Esophagus squamous epithelium (tissue), 5 donors: ENCODE data around the gene TMEM74B. TPM values are rescaled to one million over a fixed set of nuclear protein-coding genes. Genes with fewer than 3 reads are reported as not detected.

ENCODE experiments used
- DNase-seq: peaks from one replicate; lab custom pipeline; 2025; lab: John Stamatoyannopoulos, UW
- H3K27ac ChIP-seq, 4 donors: fragments of 200-600 bp; sonication (generic); one replicate each; pipeline ENCODE4 v1.5.1; 2016 to 2019; ENCODE audit warnings: mild to moderate bottlenecking in 1 of 4
- H3K27me3 ChIP-seq, 4 donors: fragments of 200-600 bp; sonication (generic); 1 replicate in 3 of 4; 2 replicates in 1 of 4; pipeline versions ENCODE4 v1.5.1 to v1.6.0; 2017 to 2021; ENCODE audit warnings: antibody characterized with exemption in 1 of 4
- H3K36me3 ChIP-seq, 3 donors: fragments of 200-600 bp; sonication (generic); one replicate each; pipeline ENCODE4 v1.5.1; 2016 to 2019
- H3K4me1 ChIP-seq, 3 donors: fragments of 200-600 bp; sonication (generic); one replicate each; pipeline ENCODE4 v1.5.1; 2017 to 2019
- H3K4me3 ChIP-seq, 4 donors: fragments of 200-600 bp; sonication (generic); 1 replicate in 3 of 4; 2 replicates in 1 of 4; pipeline ENCODE4 v1.5.1; 2016 to 2019; ENCODE audit warnings: mild to moderate bottlenecking in 2 of 4, moderate library complexity in 1 of 4
- H3K9me3 ChIP-seq, 3 donors: fragments of 200-600 bp; sonication (generic); one replicate each; pipeline ENCODE4 v1.5.1; 2016 to 2019
- CTCF ChIP-seq, 6 experiments: fragments of 450-650 bp in 4 of 6; fragments of 200-600 bp in 2 of 6; sonication (generic) in 2 of 6; IDR thresholded peaks; one replicate each; pipeline ENCODE4 v1.5.1; 2016 to 2019; ENCODE audit warnings: antibody characterized with exemption in 6 of 6, mild to moderate bottlenecking in 4 of 6, moderate library complexity in 4 of 6
- POLR2A ChIP-seq, 4 donors: fragments of 450-650 bp; IDR thresholded peaks; one replicate each; pipeline ENCODE4 v1.6.1; 2017; ENCODE audit warnings: antibody characterized with exemption in 4 of 4, mild to moderate bottlenecking in 4 of 4, moderate library complexity in 3 of 4
- WGBS, 2 donors: methylation state at CpG; one replicate each; pipeline ENCODE4 v1.1.5; 2018; 5-methylcytosine and 5-hydroxymethylcytosine counted together
- intact Hi-C: fragments of 100-400 bp; cut with DNase I; formaldehyde crosslinking; loops from one replicate; pipeline ENCODE4 v1.15.0; 2022
- total RNA-seq, 4 donors: library from RNA; depleted of rRNA; stranded (reverse); fragments of >200 nt; gene quantifications; one replicate each; pipeline ENCODE4 v1.1.0, GENCODE V29; 2016
- donor health status: DM: yes; HTN: yes; CAD: no.

The TMEM74B gene
- total RNA-seq, 4 donors from 2014 or later = 0.13 to 1.1 (median 0.77) TPM

DNA sequence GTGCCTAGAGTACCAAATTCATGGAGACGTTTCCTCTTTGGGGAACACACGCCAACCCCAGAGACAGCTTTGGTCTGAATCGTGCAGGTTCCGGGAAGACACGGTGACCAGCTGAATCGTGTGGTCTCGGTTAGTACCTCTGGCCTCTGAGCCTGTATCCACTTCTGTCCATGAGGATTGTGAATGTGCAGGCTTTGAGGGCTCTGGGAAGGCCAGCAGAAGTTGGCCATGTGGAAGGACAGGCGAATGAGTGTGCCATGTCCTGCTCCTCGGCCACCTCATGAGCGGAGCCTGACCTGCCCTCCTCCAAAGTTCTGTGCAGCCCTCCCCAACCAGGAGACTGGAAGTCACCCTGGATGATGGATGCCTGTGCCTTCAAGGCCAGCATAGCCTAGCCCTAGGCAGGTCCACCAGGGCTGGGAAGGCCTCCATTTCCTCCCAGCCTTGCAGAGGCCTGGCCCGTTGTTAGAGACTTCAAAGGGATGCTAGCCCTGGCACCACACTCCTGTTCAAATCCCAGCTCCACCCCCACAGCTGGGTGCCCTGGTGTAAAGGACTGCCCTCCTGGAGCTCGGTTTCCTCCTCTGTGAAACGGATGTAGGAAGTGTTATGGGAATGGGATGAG, 1.7 kb upstream of the TMEM74B start:
- Histone ChIP-seq H3K4me1 (peaks cover 8 to 22% (median 12%) of the 10 kb centered on the region in 3 donors), H3K27ac (no peak overlapping the region), H3K36me3 (no peaks in the 10 kb centered on the region), H3K9me3 (no peaks in the 10 kb centered on the region), H3K4me3 (no peak overlapping the region), H3K27me3 (peaks cover 0 to 52% (median 6%) of the 10 kb centered on the region in 4 donors)
- no peak for TF ChIP-seq CTCF (IDR thresholded peaks at IDR 0.05)
- no peak for TF ChIP-seq POLR2A (IDR thresholded peaks at IDR 0.05)
- no peak for DNase-seq
- 55 to 59% methylated on average over 4 to 6 of the region's 13 CpGs for WGBS, 2 donors
- intact Hi-C loops = no loop called here

GRCh38 chr20:1185790-1186334, 1.1 kb upstream of the TMEM74B start:
- Histone ChIP-seq H3K9me3 (no peaks in the 10 kb centered on the region), H3K27me3 (peaks cover 0 to 52% (median 6%) of the 10 kb centered on the region in 4 donors), H3K27ac (peak overlapping the region in 2 of 4 donors; percentile 34 to 50), H3K36me3 (no peaks in the 10 kb centered on the region), H3K4me3 (peak overlapping the region; percentile 38 to 74 (median 55)), H3K4me1 (peaks cover 8 to 22% (median 12%) of the 10 kb centered on the region in 3 donors)
- TF ChIP-seq POLR2A (IDR thresholded peaks at IDR 0.05) (no peak), CTCF (IDR thresholded peaks at IDR 0.05) (peak in 4 of 6 experiments; percentile 9 to 52 (median 41))
- 0 to 13% methylated on average over 1 to 4 of the region's 20 CpGs for WGBS, 2 donors
- DNase-seq = no peak
- intact Hi-C loops = no loop called here

DNA sequence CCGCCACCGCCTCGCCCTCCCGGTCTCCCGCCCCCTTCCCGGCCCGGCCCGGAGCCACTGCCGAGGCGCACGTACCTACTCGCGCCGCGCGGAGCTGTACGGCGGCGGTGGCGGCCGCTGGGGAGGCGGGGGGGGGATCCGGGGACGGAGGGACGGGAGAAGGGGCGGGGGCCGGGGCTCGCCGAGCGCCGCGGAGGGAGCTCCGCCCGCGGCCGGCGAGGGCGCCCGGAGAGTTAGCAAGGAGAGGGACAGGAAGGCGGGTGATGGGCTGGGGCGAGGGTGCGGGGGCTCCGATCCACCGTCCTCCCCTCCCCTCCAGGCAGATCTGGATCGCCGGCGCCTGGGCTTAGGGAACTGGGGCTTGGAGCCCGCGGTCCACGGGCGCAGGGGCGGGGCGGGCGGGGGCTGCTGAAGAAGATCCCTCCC, 548 bp upstream of the TMEM74B start:
- Histone ChIP-seq H3K27me3 (peaks cover 0 to 47% (median 6%) of the 10 kb centered on the region in 4 donors), H3K9me3 (no peaks in the 10 kb centered on the region), H3K4me1 (peaks cover 8 to 22% (median 12%) of the 10 kb centered on the region in 3 donors), H3K36me3 (no peaks in the 10 kb centered on the region), H3K4me3 (peak overlapping the region; percentile 38 to 74 (median 55)), H3K27ac (peak overlapping the region in 2 of 4 donors; percentile 34 to 50)
- TF ChIP-seq POLR2A (IDR thresholded peaks at IDR 0.05) (no peak), CTCF (IDR thresholded peaks at IDR 0.05) (no peak)
- WGBS, 2 donors = no CpG with 5 or more reads among the region's 54 CpGs
- intact Hi-C loops = no loop called here
- no peak for DNase-seq

DNA sequence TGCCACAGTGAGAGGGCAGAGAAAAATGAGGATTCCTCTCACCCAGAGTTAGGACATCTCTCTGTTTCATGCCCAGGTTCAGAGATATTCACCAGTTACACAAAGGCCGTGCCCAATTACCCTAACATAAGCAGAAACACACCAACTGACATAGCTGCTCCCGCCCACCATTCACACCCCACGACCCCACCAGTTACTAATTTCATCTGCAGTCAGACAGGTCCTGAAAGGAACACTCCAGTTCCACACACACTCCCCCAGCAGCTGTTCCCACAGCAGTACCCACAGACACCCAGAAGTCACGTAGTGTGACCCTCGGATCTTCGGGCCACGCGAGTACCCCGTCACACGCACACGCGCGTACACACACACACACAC, 532 bp downstream of the TMEM74B start:
- TF ChIP-seq CTCF (IDR thresholded peaks at IDR 0.05) (no peak), POLR2A (IDR thresholded peaks at IDR 0.05) (no peak)
- Histone ChIP-seq H3K36me3 (no peaks in the 10 kb centered on the region), H3K9me3 (no peaks in the 10 kb centered on the region), H3K27me3 (peaks cover 0 to 41% (median 6%) of the 10 kb centered on the region in 4 donors), H3K27ac (no peak overlapping the region), H3K4me3 (peak overlapping the region in 3 of 4 donors; percentile 49 to 74 (median 61)), H3K4me1 (peaks cover 8 to 22% (median 12%) of the 10 kb centered on the region in 3 donors)
- WGBS, 2 donors = 14 to 45% methylated on average over 5 to 8 of the region's 13 CpGs
- intact Hi-C loops = no loop called here
- no peak for DNase-seq

DNA sequence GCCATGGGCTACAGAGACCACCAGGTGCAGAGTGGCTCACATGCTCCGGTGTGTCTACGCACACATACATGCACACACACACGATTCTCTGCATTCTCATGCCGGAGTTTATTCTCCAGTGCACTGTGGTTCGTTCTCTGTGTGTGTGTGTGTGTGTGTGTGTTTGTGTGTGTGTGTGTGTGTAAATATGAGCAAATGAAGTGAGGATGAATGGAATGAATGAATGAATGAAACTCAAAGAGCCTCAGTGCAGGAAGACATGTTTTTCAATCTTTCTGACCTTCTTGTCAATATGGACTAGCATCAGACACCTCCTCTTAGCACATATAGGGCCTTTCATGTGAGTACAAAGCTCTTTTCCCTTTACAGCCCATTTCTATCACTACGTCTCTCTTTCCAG, 1.6 kb downstream of the TMEM74B start:
- H3K4me1 ChIP-seq = peaks cover 8 to 22% (median 12%) of the 10 kb centered on the region in 3 donors
- H3K9me3 ChIP-seq = no peaks in the 10 kb centered on the region
- no peak for DNase-seq
- H3K4me3 ChIP-seq = no peak overlapping the region
- no peaks in the 10 kb centered on the region for H3K36me3 ChIP-seq
- 57% methylated on average over 5 to 6 of the region's 6 CpGs for WGBS, 2 donors
- TF ChIP-seq POLR2A (IDR thresholded peaks at IDR 0.05) (no peak), CTCF (IDR thresholded peaks at IDR 0.05) (no peak)
- peaks cover 0 to 41% (median 6%) of the 10 kb centered on the region in 4 donors for H3K27me3 ChIP-seq
- no peak overlapping the region for H3K27ac ChIP-seq
- intact Hi-C loops = no loop called here
